Astrocyte of the spinal cord (primary cell): ENCODE measurements around the gene LRP8.

Experiments used
- DNase-seq: peaks from one replicate; pipeline ENCODE4 v3.0.0; 2011; ENCODE audit warnings: low read depth, low spot score
- H3K4me3 ChIP-seq: 2 replicates; pipeline ENCODE4 v1.5.1; 2011; ENCODE audit warnings: low read depth, mild to moderate bottlenecking, low read length, moderate library complexity
- in situ Hi-C: cut with HindIII; loops from 2 replicates; pipeline ENCODE4 v1.10.0; 2017; ENCODE audit warnings: low sequenced_read_pairs
- TF ChIP-seq, protein P1 (sequence below): IDR thresholded peaks from 2 replicates; pipeline ENCODE4 v1.5.1; 2012; ENCODE audit warnings: low read depth, mild to moderate bottlenecking, low read length, inconsistent platforms

The LRP8 gene

DNA sequence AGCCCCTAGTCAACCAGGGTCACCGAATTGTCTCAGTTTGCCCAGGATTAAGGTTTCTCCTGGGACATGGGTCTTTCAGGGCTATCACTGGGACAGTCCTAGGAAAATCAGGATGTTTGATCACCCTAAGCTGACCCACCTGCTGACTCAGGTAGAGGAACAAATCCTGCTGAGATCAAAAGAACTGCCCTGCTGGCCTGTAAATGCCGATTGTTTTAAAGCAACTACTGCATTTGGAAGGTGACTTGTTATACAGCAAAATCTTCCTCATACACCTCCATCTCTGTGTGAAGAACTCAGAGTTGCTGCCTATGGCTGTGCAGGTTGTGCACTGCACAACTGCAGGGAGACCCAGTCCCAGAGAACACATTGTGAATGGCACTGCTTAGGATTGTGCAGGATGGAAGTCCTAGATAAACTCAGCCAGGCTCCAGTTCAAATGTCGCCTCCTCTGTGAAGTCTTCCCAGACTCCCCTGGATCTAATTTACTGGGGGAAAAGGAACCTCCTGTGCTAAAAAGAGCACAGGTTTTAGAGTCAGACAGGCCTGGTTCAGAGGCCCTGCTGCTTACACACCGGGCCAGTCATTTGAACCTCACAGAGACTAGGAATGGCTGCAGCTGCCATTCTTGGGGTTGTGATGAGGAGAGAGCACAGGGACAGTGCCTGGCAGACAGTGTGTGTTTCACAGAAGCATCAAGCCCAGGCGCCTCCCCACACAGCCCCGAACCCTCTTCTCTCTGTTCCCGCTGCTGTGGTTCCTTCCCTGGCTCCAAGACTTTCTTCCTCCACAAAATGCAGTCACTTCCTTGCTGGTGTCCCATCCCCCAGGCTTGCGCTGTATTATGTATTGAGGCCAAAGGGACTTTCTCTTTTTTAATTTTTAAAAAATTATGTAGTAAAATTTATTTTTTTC, 23.2 kb upstream of the LRP8 start:
- TF ChIP-seq, protein P1, sequence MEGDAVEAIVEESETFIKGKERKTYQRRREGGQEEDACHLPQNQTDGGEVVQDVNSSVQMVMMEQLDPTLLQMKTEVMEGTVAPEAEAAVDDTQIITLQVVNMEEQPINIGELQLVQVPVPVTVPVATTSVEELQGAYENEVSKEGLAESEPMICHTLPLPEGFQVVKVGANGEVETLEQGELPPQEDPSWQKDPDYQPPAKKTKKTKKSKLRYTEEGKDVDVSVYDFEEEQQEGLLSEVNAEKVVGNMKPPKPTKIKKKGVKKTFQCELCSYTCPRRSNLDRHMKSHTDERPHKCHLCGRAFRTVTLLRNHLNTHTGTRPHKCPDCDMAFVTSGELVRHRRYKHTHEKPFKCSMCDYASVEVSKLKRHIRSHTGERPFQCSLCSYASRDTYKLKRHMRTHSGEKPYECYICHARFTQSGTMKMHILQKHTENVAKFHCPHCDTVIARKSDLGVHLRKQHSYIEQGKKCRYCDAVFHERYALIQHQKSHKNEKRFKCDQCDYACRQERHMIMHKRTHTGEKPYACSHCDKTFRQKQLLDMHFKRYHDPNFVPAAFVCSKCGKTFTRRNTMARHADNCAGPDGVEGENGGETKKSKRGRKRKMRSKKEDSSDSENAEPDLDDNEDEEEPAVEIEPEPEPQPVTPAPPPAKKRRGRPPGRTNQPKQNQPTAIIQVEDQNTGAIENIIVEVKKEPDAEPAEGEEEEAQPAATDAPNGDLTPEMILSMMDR, result no peak
- no peak overlapping the region for H3K4me3 ChIP-seq
- in situ Hi-C loops, result no loop called here
- DNase-seq, result no peak

DNA sequence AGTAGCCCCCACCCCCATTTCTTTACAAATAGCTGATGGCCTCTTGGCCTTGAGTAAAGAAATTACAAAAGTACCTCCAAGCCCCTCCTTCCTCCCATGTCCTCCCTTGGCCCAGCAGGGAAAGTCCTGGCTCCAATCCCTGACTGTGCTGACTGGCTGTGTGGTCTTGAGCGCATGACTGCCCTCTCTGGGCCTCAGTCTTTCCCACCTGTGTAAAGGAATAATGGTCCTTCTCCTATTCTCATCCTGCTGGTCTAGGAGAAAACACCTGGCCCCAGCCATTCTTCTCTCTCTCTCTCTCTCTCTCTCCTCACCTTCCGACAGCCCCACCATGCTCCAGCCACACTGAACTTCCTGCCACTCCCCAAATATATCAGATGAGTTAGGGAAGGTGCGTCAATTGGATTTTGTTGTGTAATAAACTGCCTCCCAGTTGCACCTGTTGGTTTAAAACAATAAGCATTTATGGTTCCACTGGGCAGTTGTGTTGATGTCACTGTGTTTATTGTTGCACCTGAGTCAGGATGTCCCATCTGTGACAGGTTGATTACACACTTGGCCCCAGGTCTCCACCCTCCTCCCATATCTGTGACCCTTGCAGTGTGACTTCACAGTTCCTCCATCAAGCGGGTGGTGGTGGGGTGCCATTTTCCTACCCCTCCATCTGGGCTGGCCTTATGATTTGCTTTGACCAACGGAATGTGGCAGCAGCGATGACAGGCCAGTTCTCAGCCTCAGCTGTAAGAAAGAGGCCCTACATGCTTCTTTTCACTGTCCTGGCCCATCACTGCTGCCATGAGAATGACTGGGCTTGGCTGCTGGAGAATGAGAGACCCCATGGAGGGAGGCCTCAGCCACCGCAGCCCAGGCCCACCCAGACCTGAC, 22.3 kb upstream of the LRP8 start:
- in situ Hi-C loops, result no loop called here
- TF ChIP-seq, protein P1, result no peak
- DNase-seq, result no peak
- H3K4me3 ChIP-seq, result no peak overlapping the region

DNA sequence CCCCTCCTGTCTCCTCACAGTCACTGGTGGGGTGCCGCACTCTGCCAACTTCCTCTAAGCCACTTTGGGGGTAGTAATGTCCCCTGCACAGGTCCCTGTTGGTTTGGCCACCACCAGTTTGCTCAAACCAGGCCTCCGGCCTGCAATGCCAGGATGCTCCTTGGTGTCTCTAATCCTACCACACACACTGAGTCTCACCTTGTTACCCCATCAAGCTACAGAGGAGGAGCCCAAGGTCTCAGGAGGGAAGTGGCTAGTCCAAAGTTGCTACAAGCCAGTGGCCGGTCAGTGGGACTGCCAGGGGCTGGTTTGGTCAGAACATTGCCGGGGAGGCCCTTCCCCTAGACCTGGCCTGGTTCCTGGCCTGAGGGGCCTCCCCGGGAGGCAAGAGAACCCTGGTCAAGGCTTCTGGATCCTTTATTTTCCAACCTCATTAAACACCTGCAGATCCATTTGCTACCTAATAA, 21.5 kb upstream of the LRP8 start:
- DNase-seq, result no peak
- no peak overlapping the region for H3K4me3 ChIP-seq
- in situ Hi-C loops, result no loop called here
- TF ChIP-seq, protein P1, result no peak

DNA sequence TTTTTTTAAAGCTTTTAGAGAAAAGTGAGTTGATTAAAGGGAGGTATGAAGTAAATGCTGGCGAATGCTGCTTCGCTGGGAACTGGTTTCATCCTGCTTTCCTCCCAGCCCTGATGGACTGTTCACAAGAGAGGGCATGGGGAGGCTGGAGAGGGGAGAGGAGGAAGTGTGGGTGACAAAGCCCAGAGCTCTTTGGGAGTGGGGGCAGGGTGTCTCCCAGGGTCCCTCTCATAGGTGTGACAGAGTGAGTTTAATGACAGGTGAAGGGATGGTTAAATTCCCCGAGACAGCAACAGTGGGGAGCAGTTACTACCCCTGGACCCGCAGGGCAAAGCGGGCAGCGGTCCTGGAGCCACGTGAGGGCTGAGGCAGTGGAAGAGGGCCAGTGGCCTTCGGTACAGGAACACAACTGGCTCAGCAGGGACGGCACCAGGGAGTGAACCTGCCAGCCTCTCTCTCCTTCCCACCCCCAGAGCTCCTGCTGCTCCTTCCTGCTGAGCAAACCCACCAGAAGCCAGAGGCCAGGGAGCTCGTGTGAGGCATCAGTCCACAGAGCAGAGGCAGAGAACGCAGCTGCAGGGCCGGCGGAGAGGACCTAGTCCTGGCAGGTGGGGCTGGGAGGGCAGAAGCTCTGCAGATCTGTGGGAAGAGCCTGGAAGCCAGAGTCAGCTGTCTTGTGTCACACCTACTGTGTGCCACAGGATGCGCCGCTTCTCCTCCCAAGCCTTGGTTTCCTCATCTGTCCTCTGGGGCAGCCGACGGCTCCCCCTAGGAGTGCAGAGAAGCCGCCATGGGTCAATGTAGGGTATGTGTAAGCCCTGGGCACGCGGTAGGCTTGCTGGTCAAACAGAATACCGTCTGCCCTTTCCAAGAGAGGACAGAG, 20.9 kb upstream of the LRP8 start:
- H3K4me3 ChIP-seq, result no peak overlapping the region
- in situ Hi-C loops, result no loop called here
- DNase-seq, result no peak
- TF ChIP-seq, protein P1, result no peak

DNA sequence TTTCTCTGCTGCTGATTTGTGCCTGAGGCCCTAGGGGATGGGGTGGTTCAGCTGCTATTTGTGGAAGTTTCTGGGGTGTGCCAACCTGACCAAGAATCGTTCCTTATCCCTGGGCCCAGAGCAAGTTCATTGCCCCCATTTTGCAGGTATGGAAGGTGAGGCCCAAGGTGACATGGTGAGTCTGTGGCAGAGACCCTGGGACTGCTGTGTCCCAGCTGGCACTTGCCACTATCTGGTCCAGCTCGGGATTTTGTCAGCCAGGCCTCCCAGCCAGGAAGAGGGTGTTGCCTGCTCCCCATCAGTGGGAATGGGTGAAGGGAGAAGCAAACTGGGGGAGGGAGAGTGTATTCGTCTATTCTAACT, 18.9 kb upstream of the LRP8 start:
- DNase-seq, result no peak
- in situ Hi-C loops, result no loop called here
- TF ChIP-seq, protein P1, result no peak
- no peak overlapping the region for H3K4me3 ChIP-seq
